NCI-H146 (cell line): ENCODE data around the gene CDY1.
"Not testable (repeated sequence)": the region's sequence is repeated elsewhere in the genome, so short reads cannot be mapped to it uniquely, and the experiment has no call there.

Experiments used
- DNase-seq: peaks from one replicate; lab custom pipeline; 2025; lab: John Stamatoyannopoulos, UW

CDY1 gene

GRCh38 chrY:25621817-25622216 is at the start of gene CDY1:
TSS of gene CDY1 (plus strand) at chrY:25622117. CDS start at chrY:25622443, 326 bp downstream.
- not testable (repeated sequence) for DNase-seq

GRCh38 chrY:25593336-25593735 is 28.6 kb upstream of the CDY1 start:
- not testable (repeated sequence) for DNase-seq

- not testable (repeated sequence) for DNase-seq
These were observed 1.7 kb upstream of the CDY1 start for GRCh38 chrY:25620209-25620608.

GRCh38 chrY:25626524-25626923 is 4.6 kb downstream of the CDY1 start:
- DNase-seq, result not testable (repeated sequence)

GRCh38 chrY:25630383-25631112 is 8.6 kb downstream of the CDY1 start:
- DNase-seq, result not testable (repeated sequence)

GRCh38 chrY:25639852-25640251 is 17.9 kb downstream of the CDY1 start:
- not testable (repeated sequence) for DNase-seq

GRCh38 chrY:25643024-25643915 is 21.4 kb downstream of the CDY1 start:
- not testable (repeated sequence) for DNase-seq
